Stimulated activated naive CD8-positive, alpha-beta T cell treated with anti-CD3 and anti-CD28 coated beads, Interleukin-15, amount 100 ng/mL, for 72 hours (primary cell): ENCODE results near the gene UNC80.
A peak's percentile ranks its signal among the peaks of the same experiment; 100 is the strongest.

ENCODE experiments used
- ATAC-seq: fragments of 150-1000 bp; cut with Tn5 transposase; 2 replicates; pipeline ENCODE4 v1.10.0; 2021; ENCODE audit warnings: mild to moderate bottlenecking, moderate library complexity
- DNase-seq, 2 donors: peaks; one replicate each; pipeline ENCODE4 v3.0.0; 2021 to 2022
- H3K27ac Mint-ChIP-seq, 2 donors: one replicate each; pipeline ENCODE4 v1.8.0; 2022; ENCODE audit warnings: mild to moderate bottlenecking in 2 of 2, mixed read lengths in 2 of 2, moderate library complexity in 2 of 2
- H3K27me3 Mint-ChIP-seq: one replicate; pipeline ENCODE4 v1.8.0; 2022; ENCODE audit warnings: mixed read lengths
- H3K4me1 Mint-ChIP-seq: one replicate; pipeline ENCODE4 v1.8.0; 2022; ENCODE audit warnings: mild to moderate bottlenecking, mixed read lengths
- H3K4me3 Mint-ChIP-seq, 2 donors: one replicate each; pipeline ENCODE4 v1.8.0; 2022; ENCODE audit warnings: mild to moderate bottlenecking in 2 of 2, mixed read lengths in 2 of 2, moderate library complexity in 1 of 2
- H3K9me3 Mint-ChIP-seq, 2 donors: one replicate each; pipeline ENCODE4 v1.8.0; 2022; ENCODE audit warnings: mixed read lengths in 2 of 2

UNC80 gene

DNA sequence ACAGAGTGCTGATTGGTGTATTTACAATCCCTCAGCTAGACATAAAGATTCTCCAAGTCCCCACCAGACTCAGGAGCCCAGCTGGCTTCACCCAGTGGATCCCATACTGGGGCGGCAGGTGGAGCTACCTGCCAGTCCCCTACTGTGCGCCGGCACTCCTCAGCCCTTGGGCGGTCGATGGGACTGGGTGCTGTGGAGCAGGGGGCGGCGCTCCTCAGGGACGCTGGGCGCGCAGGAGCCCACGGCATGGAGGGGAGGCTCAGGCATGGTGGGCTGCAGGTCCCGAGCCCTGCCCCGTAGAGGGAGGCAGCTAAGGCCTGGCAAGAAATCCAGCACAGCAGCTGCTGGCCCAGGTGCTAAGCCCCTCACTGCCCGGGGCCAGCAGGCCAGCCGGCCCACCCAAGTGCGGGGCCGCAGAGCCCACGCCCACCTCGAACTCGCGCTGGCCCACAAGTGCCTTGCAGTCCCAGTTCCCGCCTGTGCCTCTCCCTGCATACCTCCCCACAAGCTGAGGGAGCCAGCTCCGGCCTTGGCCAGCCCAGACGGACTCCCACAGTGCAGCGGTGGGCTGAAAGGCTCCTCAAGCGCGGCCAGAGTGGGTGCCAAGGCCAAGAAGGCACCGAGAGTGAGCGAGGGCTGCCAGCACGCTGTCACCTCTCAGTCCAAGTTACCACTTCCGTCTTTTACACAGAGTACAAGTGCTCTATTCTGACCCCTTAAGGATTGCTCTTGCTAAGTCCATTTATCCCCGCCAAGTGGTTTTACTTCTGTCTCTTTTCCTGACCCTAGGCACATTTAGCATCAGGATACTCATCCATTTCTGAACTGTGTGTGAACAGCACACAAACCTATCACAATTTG is 229.1 kb downstream of the UNC80 start:
- Mint-ChIP-seq H3K27ac (no peak overlapping the region), H3K4me3 (no peak overlapping the region), H3K4me1 (peaks cover 38% of the 10 kb centered on the region), H3K27me3 (no peaks in the 10 kb centered on the region), H3K9me3 (peaks cover 0 to 4% of the 10 kb centered on the region in 2 donors)
- DNase-seq (no peak), ATAC-seq (no peak)

DNA sequence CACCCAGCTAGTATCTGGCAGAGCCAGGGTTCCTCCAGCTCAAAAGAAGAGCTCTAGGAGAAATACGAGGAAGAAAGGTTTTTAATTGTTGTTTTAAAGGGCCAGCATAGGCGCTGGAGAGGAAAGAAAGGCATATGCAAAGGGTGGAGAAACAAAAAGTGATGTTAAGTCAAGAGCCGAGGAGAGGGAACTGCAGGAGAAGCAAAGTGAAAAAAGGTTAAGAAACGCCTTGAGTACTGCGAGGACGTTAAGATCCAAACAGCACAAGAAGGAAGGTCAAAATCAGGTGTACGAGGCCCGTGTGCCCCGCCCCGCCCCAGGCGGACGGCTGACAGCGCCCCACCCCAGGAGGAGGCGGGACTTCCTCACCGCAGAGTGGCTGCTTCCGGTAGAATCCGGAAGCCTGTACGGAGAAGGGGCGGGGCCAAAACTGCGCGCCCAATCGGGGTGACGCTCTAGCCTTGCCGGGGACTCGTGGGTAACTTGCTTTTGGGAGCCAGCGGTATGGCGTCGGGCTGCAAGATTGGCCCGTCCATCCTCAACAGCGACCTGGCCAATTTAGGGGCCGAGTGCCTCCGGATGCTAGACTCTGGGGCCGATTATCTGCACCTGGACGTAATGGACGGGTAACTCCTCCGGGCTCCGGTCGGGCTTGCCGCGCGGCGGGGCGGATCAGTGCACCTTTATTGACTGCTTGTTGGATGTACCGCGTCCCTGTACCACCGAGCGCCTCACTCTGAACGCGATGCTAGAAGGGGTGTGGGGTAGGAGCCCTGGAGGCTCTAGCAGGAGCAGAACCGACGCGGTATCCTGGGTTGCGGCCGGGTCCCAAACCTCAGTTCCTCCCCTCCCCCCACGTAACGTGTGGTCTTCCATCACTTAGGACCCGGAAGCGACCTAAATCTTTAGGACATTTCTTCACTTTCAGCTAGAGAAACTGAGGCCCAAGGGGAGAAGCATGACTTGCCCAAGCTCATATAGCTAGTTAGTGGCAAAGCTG is 230.8 kb downstream of the UNC80 start, which contains the start of gene RPE:
Gene RPE (plus strand): TSS at position 481 of the 1,000 bp plus-strand sequence. CDS start 24 bp downstream, at position 505.
- ATAC-seq (peak; percentile 98), DNase-seq (peak; percentile 94 to 96)
- Mint-ChIP-seq H3K4me3 (peak within 1 kb of the TSS; percentile 97 to 98), H3K9me3 (peaks cover 0 to 4% of the 10 kb centered on the region in 2 donors), H3K4me1 (peaks cover 56% of the 10 kb centered on the region), H3K27ac (peak within 1 kb of the TSS; percentile 96 to 97), H3K27me3 (no peaks in the 10 kb centered on the region)

GRCh38 chr2:210003359-210003758 is 231.7 kb downstream of the UNC80 start:
- Mint-ChIP-seq H3K4me1 (peaks cover 65% of the 10 kb centered on the region), H3K27me3 (no peaks in the 10 kb centered on the region), H3K9me3 (peaks cover 0 to 4% of the 10 kb centered on the region in 2 donors), H3K4me3 (peak overlapping the region; percentile 97 to 98), H3K27ac (peak overlapping the region; percentile 96 to 97)
- DNase-seq (no peak), ATAC-seq (no peak)

DNA sequence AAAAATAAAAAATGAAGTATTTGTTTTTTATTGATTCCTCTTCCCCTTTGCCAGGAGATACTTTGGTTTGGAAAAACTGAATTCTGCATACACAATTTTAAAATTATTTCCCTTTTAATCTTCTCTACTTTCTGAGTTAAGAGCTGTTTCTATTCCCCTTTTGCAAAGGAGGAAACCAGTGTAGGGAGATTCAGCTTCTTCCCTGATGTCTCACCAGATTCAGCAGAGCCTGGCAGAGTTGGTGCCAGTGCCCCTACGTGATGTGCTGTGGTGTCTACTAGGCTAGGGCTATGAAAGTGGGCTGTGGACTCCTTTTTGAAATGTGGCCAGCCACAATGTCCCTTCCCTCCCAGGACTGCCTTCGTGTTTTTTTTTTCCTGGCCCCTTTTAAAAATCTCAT is 233.2 kb downstream of the UNC80 start:
- Mint-ChIP-seq H3K27ac (peak overlapping the region; percentile 28 to 75), H3K4me3 (peak overlapping the region; percentile 24 to 61), H3K4me1 (peaks cover 62% of the 10 kb centered on the region), H3K9me3 (peaks cover 0 to 4% of the 10 kb centered on the region in 2 donors), H3K27me3 (no peaks in the 10 kb centered on the region)
- no peak for DNase-seq
- no peak for ATAC-seq

GRCh38 chr2:210007895-210008294 is 236.3 kb downstream of the UNC80 start:
- H3K4me3 Mint-ChIP-seq = no peak overlapping the region
- peak overlapping the region in 1 of 2 donors; percentile 28 for H3K27ac Mint-ChIP-seq
- DNase-seq (no peak), ATAC-seq (no peak)
- H3K27me3 Mint-ChIP-seq = no peaks in the 10 kb centered on the region
- no peaks in the 10 kb centered on the region for H3K9me3 Mint-ChIP-seq
- peaks cover 60% of the 10 kb centered on the region for H3K4me1 Mint-ChIP-seq

- Mint-ChIP-seq H3K27me3 (no peaks in the 10 kb centered on the region), H3K4me3 (no peak overlapping the region), H3K9me3 (no peaks in the 10 kb centered on the region), H3K27ac (no peak overlapping the region), H3K4me1 (peaks cover 57% of the 10 kb centered on the region)
- DNase-seq = no peak
- ATAC-seq = no peak
Observed at GRCh38 chr2:210009126-210009525, 237.5 kb downstream of the UNC80 start.

DNA sequence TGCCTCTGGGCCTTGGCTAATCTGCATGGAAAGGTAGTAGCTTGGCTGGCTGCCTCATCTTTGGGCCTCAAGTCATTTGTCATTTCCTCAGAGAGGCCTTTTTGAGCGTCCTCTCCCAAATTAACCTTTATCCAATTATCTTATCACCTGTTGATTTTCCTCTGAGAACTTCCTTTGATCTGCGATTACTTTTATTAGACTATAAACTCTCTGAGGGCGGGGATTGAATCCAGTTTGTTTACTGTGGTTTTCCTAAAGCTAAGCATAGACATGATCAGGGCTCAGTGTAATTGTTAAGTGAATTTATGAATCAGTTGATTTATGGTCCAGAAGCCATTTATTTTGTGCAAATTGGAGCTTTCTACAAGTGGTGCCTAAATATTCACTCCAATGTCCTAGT is 238.3 kb downstream of the UNC80 start:
- ATAC-seq (no peak), DNase-seq (no peak)
- Mint-ChIP-seq H3K4me1 (peaks cover 49% of the 10 kb centered on the region), H3K4me3 (no peak overlapping the region), H3K27me3 (no peaks in the 10 kb centered on the region), H3K9me3 (no peaks in the 10 kb centered on the region), H3K27ac (no peak overlapping the region)

DNA sequence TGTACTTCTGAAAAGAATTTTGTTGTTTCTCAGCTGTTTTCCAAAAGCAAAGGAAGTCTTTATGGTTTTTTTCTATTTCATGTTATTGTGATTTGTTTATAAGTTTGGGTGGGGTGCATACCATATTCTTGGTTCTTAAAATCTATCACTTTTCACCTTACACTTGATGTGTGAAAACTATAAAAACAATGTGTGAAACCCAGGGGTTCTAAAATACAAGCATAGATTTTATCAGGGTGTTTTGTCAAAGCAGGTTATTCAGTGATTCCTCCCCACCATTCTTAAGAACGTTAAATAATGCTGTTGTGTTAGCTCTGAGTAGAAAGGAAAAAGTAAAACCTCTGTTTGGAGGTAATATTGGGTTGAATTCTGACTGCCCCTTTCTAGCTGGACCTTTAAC is 248.5 kb downstream of the UNC80 start:
- Mint-ChIP-seq H3K4me1 (no peaks in the 10 kb centered on the region), H3K27me3 (no peaks in the 10 kb centered on the region), H3K27ac (no peak overlapping the region), H3K4me3 (no peak overlapping the region), H3K9me3 (no peaks in the 10 kb centered on the region)
- ATAC-seq = no peak
- no peak for DNase-seq

DNA sequence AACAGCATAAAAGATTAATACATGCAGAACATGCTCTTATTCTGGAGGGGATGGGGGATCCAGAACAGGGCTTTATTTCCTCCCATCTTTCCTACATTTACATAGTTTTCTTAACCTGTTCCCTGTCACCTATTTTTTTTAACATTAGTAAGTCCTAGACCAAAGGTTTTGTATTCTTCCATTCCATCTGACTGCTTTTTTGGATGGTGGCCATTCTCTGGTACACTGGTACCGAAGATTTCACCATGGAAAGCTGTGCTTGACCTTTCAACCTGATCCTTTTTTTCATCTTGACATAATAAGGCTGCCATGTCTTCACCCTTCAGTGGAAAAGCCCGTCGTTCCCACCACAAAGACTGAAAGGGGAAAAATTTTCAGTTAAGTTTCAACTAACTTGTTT is 251.2 kb downstream of the UNC80 start:
- Mint-ChIP-seq H3K27me3 (no peaks in the 10 kb centered on the region), H3K4me3 (no peak overlapping the region), H3K9me3 (no peaks in the 10 kb centered on the region), H3K27ac (no peak overlapping the region), H3K4me1 (no peaks in the 10 kb centered on the region)
- ATAC-seq = no peak
- no peak for DNase-seq

GRCh38 chr2:210027608-210028007 is 256.0 kb downstream of the UNC80 start:
- no peak for DNase-seq
- no peak for ATAC-seq
- no peak overlapping the region for H3K4me3 Mint-ChIP-seq
- H3K4me1 Mint-ChIP-seq = no peaks in the 10 kb centered on the region
- no peaks in the 10 kb centered on the region for H3K27me3 Mint-ChIP-seq
- H3K27ac Mint-ChIP-seq = no peak overlapping the region
- H3K9me3 Mint-ChIP-seq = peaks cover 0 to 1% of the 10 kb centered on the region in 2 donors

- Mint-ChIP-seq H3K27ac (peak overlapping the region in 1 of 2 donors; percentile 14), H3K4me1 (no peaks in the 10 kb centered on the region)
Observed at GRCh38 chr2:210028178-210028577, 256.5 kb downstream of the UNC80 start.

DNA sequence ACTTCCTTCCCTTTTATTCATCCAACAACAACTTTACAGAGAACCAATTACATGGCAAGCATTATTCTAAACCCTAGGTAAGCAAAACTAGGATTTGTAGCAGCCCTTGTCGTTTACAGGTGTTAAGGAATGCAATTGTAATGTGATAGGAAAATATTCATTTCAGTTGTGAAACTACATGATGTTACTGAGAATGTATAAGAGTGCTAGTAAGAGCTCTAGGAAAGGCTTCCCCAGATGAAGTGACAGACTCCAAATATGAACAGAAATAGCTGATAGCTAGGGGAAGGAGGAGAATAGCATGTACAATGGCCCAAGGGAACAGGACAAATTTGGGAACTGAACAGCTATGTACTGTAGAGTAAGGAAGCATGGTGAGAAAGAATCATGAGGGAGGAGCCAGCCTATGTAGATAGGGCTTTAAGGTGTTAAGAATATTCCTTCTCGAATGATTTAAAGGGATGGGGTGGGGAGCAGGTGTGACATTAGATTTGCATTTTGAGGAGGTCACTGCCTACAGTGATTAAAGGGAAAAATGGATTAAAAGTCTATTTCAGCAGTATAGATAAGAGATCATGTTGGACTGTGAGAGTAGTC is 262.6 kb downstream of the UNC80 start:
- ATAC-seq (peak; percentile 33), DNase-seq (no peak)
- no peak overlapping the region for H3K4me3 Mint-ChIP-seq
- no peaks in the 10 kb centered on the region for H3K27me3 Mint-ChIP-seq
- H3K27ac Mint-ChIP-seq = no peak overlapping the region
- peaks cover 7% of the 10 kb centered on the region for H3K4me1 Mint-ChIP-seq
- H3K9me3 Mint-ChIP-seq = peaks cover 0 to 7% of the 10 kb centered on the region in 2 donors

More at GRCh38 chr2:210028178-210028577, 256.5 kb downstream of the UNC80 start:
- Mint-ChIP-seq H3K27me3 (no peaks in the 10 kb centered on the region), H3K9me3 (peaks cover 0 to 7% of the 10 kb centered on the region in 2 donors), H3K4me3 (no peak overlapping the region)
- no peak for DNase-seq
- ATAC-seq = no peak

GRCh38 chr2:210035679-210036078 is 264.0 kb downstream of the UNC80 start:
- H3K4me1 Mint-ChIP-seq = peaks cover 7% of the 10 kb centered on the region
- ATAC-seq = no peak
- no peak overlapping the region for H3K4me3 Mint-ChIP-seq
- H3K27ac Mint-ChIP-seq = no peak overlapping the region
- DNase-seq = no peak
- H3K9me3 Mint-ChIP-seq = peaks cover 0 to 7% of the 10 kb centered on the region in 2 donors
- H3K27me3 Mint-ChIP-seq = no peaks in the 10 kb centered on the region

- ATAC-seq = no peak
- Mint-ChIP-seq H3K27ac (no peak overlapping the region), H3K4me3 (no peak overlapping the region), H3K4me1 (peaks cover 7% of the 10 kb centered on the region), H3K27me3 (no peaks in the 10 kb centered on the region), H3K9me3 (peaks cover 0 to 1% of the 10 kb centered on the region in 2 donors)
- DNase-seq = no peak
Observed at GRCh38 chr2:210038078-210038477, 266.4 kb downstream of the UNC80 start.

GRCh38 chr2:210046851-210047500 is 275.3 kb downstream of the UNC80 start:
- DNase-seq = no peak
- no peaks in the 10 kb centered on the region for H3K27me3 Mint-ChIP-seq
- no peaks in the 10 kb centered on the region for H3K4me1 Mint-ChIP-seq
- ATAC-seq = no peak
- H3K9me3 Mint-ChIP-seq = peaks cover 0 to 7% of the 10 kb centered on the region in 2 donors
- no peak overlapping the region for H3K27ac Mint-ChIP-seq
- no peak overlapping the region for H3K4me3 Mint-ChIP-seq
